Measurements from ENCODE around the gene KAT6B. TPM values are rescaled to one million over a fixed set of nuclear protein-coding genes. Genes with fewer than 3 reads are reported as not detected.

The KAT6B gene
- total and polyA plus RNA-seq, 10 of the 15 experiments (the other 5 are each of a cell fraction or from before 2014, with no cell fraction given), result 2.7 to 22.6 (median 15.7) TPM

DNA sequence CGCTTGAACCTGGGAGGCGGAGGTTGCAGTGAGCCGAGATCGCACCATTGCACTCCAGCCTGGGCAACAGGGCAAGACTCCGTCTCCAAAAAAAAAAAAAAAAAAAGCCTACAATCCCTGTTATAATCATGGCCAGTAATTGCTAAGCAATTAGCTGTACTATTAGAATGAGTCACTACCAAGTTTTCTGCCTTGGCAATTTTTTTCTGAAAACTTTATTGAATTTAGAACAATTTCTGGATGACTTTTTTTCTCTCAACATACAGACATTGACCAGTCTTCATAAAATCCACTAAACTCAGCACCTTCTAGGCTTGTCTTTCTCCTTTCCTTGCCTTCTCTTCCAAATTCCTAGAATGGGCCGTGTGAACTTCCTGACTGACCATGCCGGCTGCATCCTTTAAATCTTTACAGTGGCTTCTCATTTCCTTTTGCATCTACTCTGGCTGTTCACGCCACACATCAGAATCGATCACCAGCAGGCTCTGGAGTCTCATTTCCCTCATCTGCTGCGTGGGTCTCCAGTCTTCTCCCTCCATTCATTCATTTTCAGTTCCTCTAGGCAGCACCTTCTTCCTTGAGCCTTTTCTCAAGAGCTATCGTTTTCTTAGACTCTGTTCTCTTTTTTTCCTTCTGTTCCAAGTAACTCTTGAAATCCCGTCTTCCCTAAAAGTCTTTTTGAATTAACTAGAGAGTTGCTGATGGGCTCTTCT lies 107.9 kb downstream of the KAT6B start (continued):
- TF ChIP-seq, protein P1, sequence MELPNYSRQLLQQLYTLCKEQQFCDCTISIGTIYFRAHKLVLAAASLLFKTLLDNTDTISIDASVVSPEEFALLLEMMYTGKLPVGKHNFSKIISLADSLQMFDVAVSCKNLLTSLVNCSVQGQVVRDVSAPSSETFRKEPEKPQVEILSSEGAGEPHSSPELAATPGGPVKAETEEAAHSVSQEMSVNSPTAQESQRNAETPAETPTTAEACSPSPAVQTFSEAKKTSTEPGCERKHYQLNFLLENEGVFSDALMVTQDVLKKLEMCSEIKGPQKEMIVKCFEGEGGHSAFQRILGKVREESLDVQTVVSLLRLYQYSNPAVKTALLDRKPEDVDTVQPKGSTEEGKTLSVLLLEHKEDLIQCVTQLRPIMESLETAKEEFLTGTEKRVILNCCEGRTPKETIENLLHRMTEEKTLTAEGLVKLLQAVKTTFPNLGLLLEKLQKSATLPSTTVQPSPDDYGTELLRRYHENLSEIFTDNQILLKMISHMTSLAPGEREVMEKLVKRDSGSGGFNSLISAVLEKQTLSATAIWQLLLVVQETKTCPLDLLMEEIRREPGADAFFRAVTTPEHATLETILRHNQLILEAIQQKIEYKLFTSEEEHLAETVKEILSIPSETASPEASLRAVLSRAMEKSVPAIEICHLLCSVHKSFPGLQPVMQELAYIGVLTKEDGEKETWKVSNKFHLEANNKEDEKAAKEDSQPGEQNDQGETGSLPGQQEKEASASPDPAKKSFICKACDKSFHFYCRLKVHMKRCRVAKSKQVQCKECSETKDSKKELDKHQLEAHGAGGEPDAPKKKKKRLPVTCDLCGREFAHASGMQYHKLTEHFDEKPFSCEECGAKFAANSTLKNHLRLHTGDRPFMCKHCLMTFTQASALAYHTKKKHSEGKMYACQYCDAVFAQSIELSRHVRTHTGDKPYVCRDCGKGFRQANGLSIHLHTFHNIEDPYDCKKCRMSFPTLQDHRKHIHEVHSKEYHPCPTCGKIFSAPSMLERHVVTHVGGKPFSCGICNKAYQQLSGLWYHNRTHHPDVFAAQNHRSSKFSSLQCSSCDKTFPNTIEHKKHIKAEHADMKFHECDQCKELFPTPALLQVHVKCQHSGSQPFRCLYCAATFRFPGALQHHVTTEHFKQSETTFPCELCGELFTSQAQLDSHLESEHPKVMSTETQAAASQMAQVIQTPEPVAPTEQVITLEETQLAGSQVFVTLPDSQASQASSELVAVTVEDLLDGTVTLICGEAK (IDR thresholded peaks at IDR 0.05; ENCODE audit: borderline replicate concordance), result peak; percentile 90
- no peak for TF ChIP-seq ZNF622 (IDR thresholded peaks at IDR 0.05)
- TF ChIP-seq POU2F2 (IDR thresholded peaks at IDR 0.05; ENCODE audit: borderline replicate concordance, low read depth, low read length), result no peak
- peak; percentile 57 for TF ChIP-seq JUNB (IDR thresholded peaks at IDR 0.05)
- TF ChIP-seq CHD1 (IDR thresholded peaks at IDR 0.05; ENCODE audit: low read depth, low read length), result no peak

DNA sequence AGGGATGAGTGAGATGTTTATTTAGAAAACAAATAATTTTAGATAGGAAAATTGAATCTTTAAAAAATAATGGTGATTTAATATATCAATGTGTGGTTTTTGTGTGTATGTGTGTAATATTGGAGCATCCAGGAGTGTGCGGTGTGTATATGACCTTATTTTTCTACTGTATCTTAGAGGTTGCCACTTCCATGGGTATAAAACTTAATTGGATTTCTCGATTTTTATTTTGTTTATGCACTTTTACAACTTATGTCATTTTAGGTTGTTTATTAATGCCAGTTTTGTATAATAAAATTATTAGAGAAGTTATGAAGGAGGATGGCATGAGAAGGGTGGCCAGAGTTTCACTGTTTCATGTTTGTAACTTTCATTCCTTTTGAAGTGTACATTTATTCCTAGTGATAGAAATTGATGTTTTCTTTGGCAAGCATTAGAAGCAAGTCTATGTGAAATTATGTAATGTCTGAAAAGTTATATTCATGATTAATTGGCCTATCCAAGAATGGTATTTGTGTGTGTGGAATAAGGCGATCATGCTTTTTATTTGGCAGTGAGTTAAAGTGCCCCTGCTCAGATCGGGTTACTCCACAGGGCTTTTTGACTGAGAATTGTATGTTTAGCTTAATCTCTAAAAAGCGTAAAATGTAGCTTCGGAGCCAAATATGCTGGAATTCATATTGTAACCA lies 110.3 kb downstream of the KAT6B start:
- Histone ChIP-seq H4K20me1 (ENCODE audit: control insufficient read depth, insufficient read depth) (no peaks in the 10 kb centered on the region), H2AFZ (ENCODE audit: control insufficient read depth, low read depth, low read length) (no peak overlapping the region), H3K79me2 (ENCODE audit: control insufficient read depth, insufficient read depth, low read length) (peaks cover 13% of the 10 kb centered on the region), H3K4me2 (ENCODE audit: control insufficient read depth, insufficient read depth) (no peak overlapping the region), H3K9me3 (replicated peaks; ENCODE audit: control insufficient read depth, insufficient read depth, low read length) (no peaks in the 10 kb centered on the region), H3K27ac (ENCODE audit: control insufficient read depth, insufficient read depth) (no peak overlapping the region), H3K4me1 (ENCODE audit: control insufficient read depth, insufficient read depth, low read length) (no peaks in the 10 kb centered on the region), H3K4me3 (no peak overlapping the region), H3K9ac (ENCODE audit: control insufficient read depth, insufficient read depth, low read length) (no peak overlapping the region), H3K27me3 (replicated peaks in 1 of 2; ENCODE audit: control insufficient read depth in 2 of 2, insufficient read depth in 2 of 2, low read length in 1 of 2) (no peaks in the 10 kb centered on the region), H3K36me3 (ENCODE audit: control insufficient read depth in 2 of 2, insufficient read depth in 2 of 2, low read length in 1 of 2) (no peaks in the 10 kb centered on the region)
- FAIRE-seq, result no peak
- RAD21 ChIA-PET (ENCODE audit: unreplicated experiment), result interaction anchor here (1.4 kb wide), 1 partner anchor 24 kb away, joined by 3 read pairs; no protein-coding TSS in a partner anchor
- POLR2A ChIA-PET, result interaction anchor here (0.7 to 1.0 kb wide), 3 partner anchors 9 to 14 kb away, joined by 3 read pairs; no protein-coding TSS in a partner anchor
- no peak for DNase-seq (ENCODE audit: low read depth, low spot score)
- in situ Hi-C loops (cut with MboI) (no loop called here), intact Hi-C loops (cut with micrococcal nuclease; ENCODE audit: unreplicated experiment) (no loop called here)
- BruUV-seq (replicated peaks), result no TSS peak
- 88% methylated on average over 6 of the region's 6 CpGs for WGBS (ENCODE audit: insufficient coverage, insufficient replicate concordance, low lambda C conversion rate, missing lambda C conversion rate)
- no peak for ATAC-seq
- SMC1A ChIA-PET (ENCODE audit: uncharacterized antibody, unreplicated experiment), result interaction anchor here (1.0 to 1.7 kb wide), 6 partner anchors 11 to 83 kb away, joined by 3 to 6 read pairs (median 4); no protein-coding TSS in a partner anchor
- CTCF ChIA-PET, result interaction anchor here (1.0 kb wide), 1 partner anchor 60 kb away, joined by 3 read pairs; no protein-coding TSS in a partner anchor
- TF ChIP-seq CEBPB (IDR thresholded peaks at IDR 0.05; ENCODE audit: borderline replicate concordance in 1 of 2, low read depth in 2 of 2, low read length in 2 of 2) (no peak), YY1 (IDR thresholded peaks at IDR 0.05; ENCODE audit: low read depth, low read length) (no peak), POU2F2 (IDR thresholded peaks at IDR 0.05; ENCODE audit: borderline replicate concordance, low read depth, low read length) (no peak), MYC (IDR thresholded peaks at IDR 0.05; ENCODE audit: insufficient read depth, insufficient read length, insufficient replicate concordance, low read length, severe bottlenecking) (no peak), HDGF (IDR thresholded peaks at IDR 0.05) (no peak), SIN3A (IDR thresholded peaks at IDR 0.05; ENCODE audit: low read depth, low read length) (no peak)
- TF ChIP-seq, protein P2, sequence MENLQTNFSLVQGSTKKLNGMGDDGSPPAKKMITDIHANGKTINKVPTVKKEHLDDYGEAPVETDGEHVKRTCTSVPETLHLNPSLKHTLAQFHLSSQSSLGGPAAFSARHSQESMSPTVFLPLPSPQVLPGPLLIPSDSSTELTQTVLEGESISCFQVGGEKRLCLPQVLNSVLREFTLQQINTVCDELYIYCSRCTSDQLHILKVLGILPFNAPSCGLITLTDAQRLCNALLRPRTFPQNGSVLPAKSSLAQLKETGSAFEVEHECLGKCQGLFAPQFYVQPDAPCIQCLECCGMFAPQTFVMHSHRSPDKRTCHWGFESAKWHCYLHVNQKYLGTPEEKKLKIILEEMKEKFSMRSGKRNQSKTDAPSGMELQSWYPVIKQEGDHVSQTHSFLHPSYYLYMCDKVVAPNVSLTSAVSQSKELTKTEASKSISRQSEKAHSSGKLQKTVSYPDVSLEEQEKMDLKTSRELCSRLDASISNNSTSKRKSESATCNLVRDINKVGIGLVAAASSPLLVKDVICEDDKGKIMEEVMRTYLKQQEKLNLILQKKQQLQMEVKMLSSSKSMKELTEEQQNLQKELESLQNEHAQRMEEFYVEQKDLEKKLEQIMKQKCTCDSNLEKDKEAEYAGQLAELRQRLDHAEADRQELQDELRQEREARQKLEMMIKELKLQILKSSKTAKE (IDR thresholded peaks at IDR 0.05; ENCODE audit: low read depth, poor library complexity, severe bottlenecking), result no peak
- TF ChIP-seq, protein P3, sequence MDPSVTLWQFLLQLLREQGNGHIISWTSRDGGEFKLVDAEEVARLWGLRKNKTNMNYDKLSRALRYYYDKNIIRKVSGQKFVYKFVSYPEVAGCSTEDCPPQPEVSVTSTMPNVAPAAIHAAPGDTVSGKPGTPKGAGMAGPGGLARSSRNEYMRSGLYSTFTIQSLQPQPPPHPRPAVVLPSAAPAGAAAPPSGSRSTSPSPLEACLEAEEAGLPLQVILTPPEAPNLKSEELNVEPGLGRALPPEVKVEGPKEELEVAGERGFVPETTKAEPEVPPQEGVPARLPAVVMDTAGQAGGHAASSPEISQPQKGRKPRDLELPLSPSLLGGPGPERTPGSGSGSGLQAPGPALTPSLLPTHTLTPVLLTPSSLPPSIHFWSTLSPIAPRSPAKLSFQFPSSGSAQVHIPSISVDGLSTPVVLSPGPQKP (IDR thresholded peaks at IDR 0.05; ENCODE audit: low read depth, low read length), result no peak
